SU-DHL-6 (cell line): Measurements from ENCODE around the gene AP3S1.
"Not testable (repeated sequence)": the region's sequence is repeated elsewhere in the genome, so short reads cannot be mapped to it uniquely, and the experiment has no call there.

Experiments used
- H2AFZ ChIP-seq: fragments of 200-600 bp; sonication (generic); 2 replicates; pipeline ENCODE4 v1.6.1; 2014; ENCODE audit warnings: low read depth, mild to moderate bottlenecking, moderate library complexity, mixed read lengths, antibody characterized with exemption, low read length; ENCODE audit not compliant: severe bottlenecking
- H3F3A ChIP-seq: fragments of 200-600 bp; shearing (Covaris generic); 2 replicates; pipeline ENCODE4 v1.6.0; 2016; ENCODE audit warnings: antibody characterized with exemption, mild to moderate bottlenecking; ENCODE audit not compliant: insufficient read depth
- H3K27ac ChIP-seq: fragments of 200-600 bp; sonication (generic); 2 replicates; pipeline ENCODE4 v1.5.1; 2016; ENCODE audit warnings: low read depth, mild to moderate bottlenecking, low read length, moderate library complexity, mixed read lengths
- H3K27me3 ChIP-seq: fragments of 200-600 bp; sonication (generic), shearing (Covaris generic); 2 replicates; pipeline ENCODE4 v1.6.0; 2014; ENCODE audit warnings: mild to moderate bottlenecking, low read length
- H3K36me3 ChIP-seq: fragments of 200-600 bp; sonication (generic); 2 replicates; pipeline ENCODE4 v1.6.1; 2014; ENCODE audit warnings: mild to moderate bottlenecking, low read length, mixed read lengths
- H3K4me2 ChIP-seq: fragments of 300-600, 200-600 bp; shearing (Covaris generic), sonication (generic); 2 replicates; pipeline ENCODE4 v1.6.0; 2014; ENCODE audit warnings: low read length, low read depth, mild to moderate bottlenecking; ENCODE audit not compliant: poor library complexity, severe bottlenecking
- H3K4me3 ChIP-seq: fragments of 200-600 bp; sonication (generic); 2 replicates; pipeline ENCODE4 v1.5.1; 2014; ENCODE audit warnings: antibody characterized with exemption, low read length, mild to moderate bottlenecking, mixed read lengths; ENCODE audit not compliant: insufficient read depth, poor library complexity, severe bottlenecking
- H3K79me2 ChIP-seq: fragments of 200-600 bp; sonication (generic); 2 replicates; pipeline ENCODE4 v1.6.1; 2014; ENCODE audit warnings: mild to moderate bottlenecking, low read length, moderate library complexity; ENCODE audit not compliant: insufficient read depth
- H3K9ac ChIP-seq: fragments of 200-600 bp; sonication (generic); 2 replicates; pipeline ENCODE4 v1.7.0; 2014; ENCODE audit warnings: mild to moderate bottlenecking, low read length
- H3K9me2 ChIP-seq: fragments of 200-600 bp; sonication (generic); replicated peaks from 2 replicates; pipeline ENCODE4 v1.6.1; 2014; ENCODE audit warnings: low read length; ENCODE audit not compliant: insufficient read depth
- H3K9me3 ChIP-seq: fragments of 200-600 bp; sonication (generic); 2 replicates; pipeline ENCODE4 v1.6.1; 2014; ENCODE audit warnings: low read length, mixed read lengths; ENCODE audit not compliant: insufficient read depth
- H4K20me1 ChIP-seq: fragments of 200-600 bp; sonication (generic); 2 replicates; pipeline ENCODE4 v1.6.1; 2014; ENCODE audit warnings: low read depth, mild to moderate bottlenecking, antibody characterized with exemption, low read length, moderate library complexity, mixed read lengths
- EZH2phosphoT487 ChIP-seq: fragments of 200-600 bp; sonication (generic), shearing (Covaris generic); conservative IDR thresholded peaks from 2 replicates; pipeline ENCODE4 v1.6.1; 2018; ENCODE audit warnings: mild to moderate bottlenecking, antibody characterized with exemption, low read length, moderate library complexity, mixed read lengths
- TF ChIP-seq, protein P1 (sequence below): fragments of 200-600 bp; sonication (generic); IDR thresholded peaks from one replicate; pipeline ENCODE4 v1.5.1; 2017; ENCODE audit warnings: antibody characterized with exemption, mild to moderate bottlenecking, low read length, moderate library complexity; ENCODE audit not compliant: insufficient read depth, poor library complexity, severe bottlenecking

Gene AP3S1

DNA sequence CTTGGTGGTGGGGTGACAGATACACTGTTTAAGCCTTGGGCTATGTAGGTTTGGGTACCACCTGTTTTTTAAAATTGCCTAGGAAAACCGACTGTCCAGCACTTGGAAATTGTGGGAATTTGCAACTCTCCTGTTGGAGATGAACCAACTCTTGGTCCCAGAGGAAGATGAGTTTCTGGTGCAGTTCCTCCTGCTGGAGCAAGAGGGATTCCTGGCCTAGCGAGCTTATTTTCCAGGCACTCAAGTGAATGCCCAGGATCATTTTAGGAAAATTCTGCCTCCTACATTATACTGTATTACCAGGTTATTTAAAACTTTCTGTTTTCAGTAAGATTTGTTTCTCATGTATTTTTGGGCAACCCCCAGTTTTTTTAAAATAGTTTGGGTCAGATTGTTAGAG, 33.7 kb downstream of the AP3S1 start:
- H3K4me3 ChIP-seq, result no peak overlapping the region
- H3K27ac ChIP-seq, result no peak overlapping the region
- H4K20me1 ChIP-seq, result no peaks in the 10 kb centered on the region
- no peaks in the 10 kb centered on the region for H3K27me3 ChIP-seq
- H3K9me3 ChIP-seq, result no peaks in the 10 kb centered on the region
- no peaks in the 10 kb centered on the region for H3K79me2 ChIP-seq
- H3K36me3 ChIP-seq, result no peaks in the 10 kb centered on the region; the same call in 1 of the 2 replicates
- no peaks in the 10 kb centered on the region for H3K9me2 ChIP-seq
- H3K4me2 ChIP-seq, result no peak overlapping the region
- TF ChIP-seq, protein P1, sequence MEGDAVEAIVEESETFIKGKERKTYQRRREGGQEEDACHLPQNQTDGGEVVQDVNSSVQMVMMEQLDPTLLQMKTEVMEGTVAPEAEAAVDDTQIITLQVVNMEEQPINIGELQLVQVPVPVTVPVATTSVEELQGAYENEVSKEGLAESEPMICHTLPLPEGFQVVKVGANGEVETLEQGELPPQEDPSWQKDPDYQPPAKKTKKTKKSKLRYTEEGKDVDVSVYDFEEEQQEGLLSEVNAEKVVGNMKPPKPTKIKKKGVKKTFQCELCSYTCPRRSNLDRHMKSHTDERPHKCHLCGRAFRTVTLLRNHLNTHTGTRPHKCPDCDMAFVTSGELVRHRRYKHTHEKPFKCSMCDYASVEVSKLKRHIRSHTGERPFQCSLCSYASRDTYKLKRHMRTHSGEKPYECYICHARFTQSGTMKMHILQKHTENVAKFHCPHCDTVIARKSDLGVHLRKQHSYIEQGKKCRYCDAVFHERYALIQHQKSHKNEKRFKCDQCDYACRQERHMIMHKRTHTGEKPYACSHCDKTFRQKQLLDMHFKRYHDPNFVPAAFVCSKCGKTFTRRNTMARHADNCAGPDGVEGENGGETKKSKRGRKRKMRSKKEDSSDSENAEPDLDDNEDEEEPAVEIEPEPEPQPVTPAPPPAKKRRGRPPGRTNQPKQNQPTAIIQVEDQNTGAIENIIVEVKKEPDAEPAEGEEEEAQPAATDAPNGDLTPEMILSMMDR, result no peak
- TF ChIP-seq EZH2phosphoT487, result no peak
- no peaks in the 10 kb centered on the region for H3F3A ChIP-seq
- H2AFZ ChIP-seq, result no peak overlapping the region
- H3K9ac ChIP-seq, result no peak overlapping the region

DNA sequence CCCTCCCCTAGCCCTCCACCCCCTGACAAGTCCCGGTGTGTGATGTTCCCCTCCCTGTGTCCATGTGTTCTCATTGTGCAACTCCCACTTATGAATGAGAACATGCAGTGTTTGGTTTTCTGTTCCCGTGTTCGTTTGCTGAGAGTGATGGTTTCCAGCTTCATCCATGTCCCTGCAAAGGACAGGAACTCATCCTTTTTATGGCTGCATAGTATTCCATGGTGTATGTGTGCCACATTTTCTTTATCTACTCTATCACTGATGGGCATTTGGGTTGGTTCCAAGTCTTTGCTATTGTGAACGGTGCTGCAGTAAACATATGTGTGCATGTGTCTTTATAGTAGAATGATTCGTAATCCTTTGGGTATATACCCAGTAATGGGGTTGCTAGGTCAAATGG, 35.6 kb downstream of the AP3S1 start:
- not testable (repeated sequence) for H3K27me3 ChIP-seq, H3K36me3 ChIP-seq, H3F3A ChIP-seq, H3K9me3 ChIP-seq, H3K27ac ChIP-seq, H3K9ac ChIP-seq, H3K9me2 ChIP-seq, H4K20me1 ChIP-seq, H3K79me2 ChIP-seq, H3K4me2 ChIP-seq, H2AFZ ChIP-seq, H3K4me3 ChIP-seq

DNA sequence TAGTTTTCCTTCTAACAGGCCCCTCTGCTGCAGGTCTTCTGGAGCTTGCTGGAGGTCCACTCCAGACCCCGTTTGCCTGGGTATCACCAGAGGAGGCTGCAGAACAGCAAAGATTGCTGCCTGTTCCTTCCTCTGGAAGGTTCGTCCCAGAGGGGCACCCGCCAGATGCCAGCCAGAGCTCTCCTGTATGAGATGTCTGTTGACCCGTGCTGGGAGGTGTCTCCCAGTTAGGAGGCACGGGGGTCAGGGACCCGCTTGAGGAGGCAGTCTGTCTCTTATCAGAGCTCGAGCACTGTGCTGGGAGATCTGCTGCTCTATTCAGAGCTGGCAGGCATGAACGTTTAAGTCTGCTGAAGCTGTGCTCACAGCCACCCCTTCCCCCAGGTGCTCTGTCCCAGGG, 40.7 kb downstream of the AP3S1 start:
- not testable (repeated sequence) for H4K20me1 ChIP-seq, H3K79me2 ChIP-seq, H2AFZ ChIP-seq, H3F3A ChIP-seq, H3K9ac ChIP-seq, H3K4me2 ChIP-seq, H3K27ac ChIP-seq, H3K4me3 ChIP-seq, H3K27me3 ChIP-seq, H3K36me3 ChIP-seq, H3K9me3 ChIP-seq, H3K9me2 ChIP-seq

DNA sequence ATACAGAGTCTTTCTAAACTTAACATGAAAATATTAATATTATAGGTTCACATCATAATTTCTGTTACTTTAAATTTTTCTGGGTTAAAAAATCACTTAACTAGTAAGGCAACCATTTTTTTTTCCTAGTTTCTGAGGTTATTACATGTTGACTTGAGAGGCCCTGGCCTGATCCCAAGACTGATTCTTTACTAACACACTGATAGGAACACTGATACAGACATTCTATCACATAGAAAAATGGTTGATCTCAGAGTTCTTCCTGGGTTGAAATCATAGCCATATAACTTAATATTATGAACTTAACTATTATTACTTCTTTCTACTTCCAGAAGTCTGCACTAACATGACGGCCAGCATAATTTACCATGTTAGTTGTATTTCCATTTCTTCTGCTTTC, 43.0 kb downstream of the AP3S1 start:
- no peaks in the 10 kb centered on the region for H3K9me2 ChIP-seq
- H3K9ac ChIP-seq, result no peak overlapping the region
- H3F3A ChIP-seq, result no peaks in the 10 kb centered on the region
- no peaks in the 10 kb centered on the region for H3K27me3 ChIP-seq
- H3K9me3 ChIP-seq, result no peaks in the 10 kb centered on the region
- H3K36me3 ChIP-seq, result no peaks in the 10 kb centered on the region
- H3K4me2 ChIP-seq, result no peak overlapping the region
- no peak overlapping the region for H3K4me3 ChIP-seq
- H3K27ac ChIP-seq, result no peak overlapping the region
- H3K79me2 ChIP-seq, result no peaks in the 10 kb centered on the region
- TF ChIP-seq, protein P1, result no peak
- TF ChIP-seq EZH2phosphoT487, result no peak
- no peaks in the 10 kb centered on the region for H4K20me1 ChIP-seq
- H2AFZ ChIP-seq, result no peak overlapping the region

DNA sequence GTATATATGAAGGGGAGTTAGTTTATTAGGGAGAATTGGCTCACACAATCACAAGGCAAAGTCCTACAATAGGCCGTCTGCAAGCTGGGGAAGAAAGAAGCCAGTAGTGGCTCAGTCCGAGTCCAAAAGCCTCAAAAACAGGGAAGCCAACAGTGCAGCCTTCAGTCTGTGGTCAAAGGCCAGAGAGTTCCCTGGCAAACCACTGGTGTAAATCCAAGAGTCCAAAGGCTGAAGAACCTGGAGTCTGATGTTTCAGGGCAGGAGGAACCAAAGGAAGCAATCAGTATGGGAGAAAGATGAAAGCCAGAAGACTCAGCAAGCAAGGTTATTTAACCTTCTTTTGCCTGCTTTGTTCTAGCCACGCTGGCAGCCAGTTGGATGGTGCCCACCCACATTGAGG, 43.5 kb downstream of the AP3S1 start:
- H3K9me3 ChIP-seq, H3F3A ChIP-seq, H3K27me3 ChIP-seq, H2AFZ ChIP-seq, H3K36me3 ChIP-seq, H3K27ac ChIP-seq, H4K20me1 ChIP-seq, H3K9ac ChIP-seq, H3K4me3 ChIP-seq, H3K79me2 ChIP-seq, H3K4me2 ChIP-seq, H3K9me2 ChIP-seq: not testable (repeated sequence)
